Lower leg skin (tissue), 3 donors: Measurements from ENCODE around the gene GJC2.

Source experiments
- CTCF ChIP-seq, 3 donors: fragments of 450-650 bp; IDR thresholded peaks; one replicate each; pipeline ENCODE4 v1.5.1; 2016; ENCODE audit warnings: antibody characterized with exemption in 3 of 3, mild to moderate bottlenecking in 3 of 3, moderate library complexity in 2 of 3
- POLR2A ChIP-seq, 2 donors: fragments of 450-650 bp; IDR thresholded peaks; one replicate each; pipeline ENCODE4 v1.6.1; 2016 to 2017; ENCODE audit warnings: antibody characterized with exemption in 2 of 2, mild to moderate bottlenecking in 1 of 2, moderate library complexity in 1 of 2

- no peak for TF ChIP-seq CTCF (IDR thresholded peaks at IDR 0.05)
- no peak for TF ChIP-seq POLR2A (IDR thresholded peaks at IDR 0.05)
Measured at GRCh38 chr1:228101614-228101993, 48.1 kb upstream of the GJC2 start.
